ENCODE measurements around the gene C19orf12. TPM values are rescaled to one million over a fixed set of nuclear protein-coding genes. Genes with fewer than 3 reads are reported as not detected.
A peak's percentile ranks its signal among the peaks of the same experiment; 100 is the strongest.

Gene C19orf12
- total RNA-seq, 1 donor from 2014 or later, result 18.8 TPM

GRCh38 chr19:29664753-29665214 lies 50.3 kb downstream of the C19orf12 start:
- no peak for DNase-seq (ENCODE audit: low read depth in 2 of 2)

- no peak for DNase-seq (ENCODE audit: low read depth in 2 of 2)
These were observed 51.0 kb downstream of the C19orf12 start for GRCh38 chr19:29663861-29664752.

GRCh38 chr19:29662604-29663404 lies 52.3 kb downstream of the C19orf12 start:
- DNase-seq (ENCODE audit: low read depth in 2 of 2), result peak; percentile 33 to 84

GRCh38 chr19:29662278-29662603 lies 52.8 kb downstream of the C19orf12 start:
- DNase-seq (ENCODE audit: low read depth in 2 of 2), result no peak

GRCh38 chr19:29660835-29661234 lies 54.2 kb downstream of the C19orf12 start:
- peak in 1 of 2 donors; percentile 28 for DNase-seq (ENCODE audit: low read depth in 2 of 2)

GRCh38 chr19:29658221-29658991 lies 56.7 kb downstream of the C19orf12 start:
- no peak for DNase-seq (ENCODE audit: low read depth in 2 of 2)

- DNase-seq (ENCODE audit: low read depth in 2 of 2), result no peak
These were observed 59.3 kb downstream of the C19orf12 start for GRCh38 chr19:29655648-29656335.

GRCh38 chr19:29653398-29653797 lies 61.7 kb downstream of the C19orf12 start:
- DNase-seq (ENCODE audit: low read depth in 2 of 2), result no peak

GRCh38 chr19:29651622-29652394 lies 63.3 kb downstream of the C19orf12 start:
- no peak for DNase-seq (ENCODE audit: low read depth in 2 of 2)

GRCh38 chr19:29650772-29651387 lies 64.2 kb downstream of the C19orf12 start:
- DNase-seq (ENCODE audit: low read depth in 2 of 2), result no peak

Other genes with a start within 250 kb of the C19orf12 start
- not detected in 2 replicates for gene VSTM2B, start 189.3 kb downstream of the C19orf12 start, total RNA-seq
- 45.3 and 50.0 TPM in 2 replicates for gene POP4, start 109.0 kb downstream of the C19orf12 start, total RNA-seq
- 3.6 and 5.0 TPM in 2 replicates for gene PLEKHF1, start 49.8 kb downstream of the C19orf12 start, total RNA-seq
- gene CCNE1, start 96.7 kb upstream of the C19orf12 start, total RNA-seq, result 2.6 TPM in 2 replicates
- gene URI1, start 227.0 kb upstream of the C19orf12 start, total RNA-seq, result 17.9 and 22.2 TPM in 2 replicates

Measured in lung microvascular endothelial cell (primary cell).